Neural cell (in vitro differentiated cells): ENCODE data around the gene PTP4A2. TPM values are rescaled to one million over a fixed set of nuclear protein-coding genes. Genes with fewer than 3 reads are reported as not detected.
"Not testable (repeated sequence)": the region's sequence is repeated elsewhere in the genome, so short reads cannot be mapped to it uniquely, and the experiment has no call there.

Experiments
- H2AFZ ChIP-seq: fragments of 200-600, 300-800 bp; sonication (generic), shearing (Covaris generic); 2 replicates; pipeline ENCODE4 v1.6.0; 2014; ENCODE audit warnings: low read depth, mild to moderate bottlenecking, antibody characterized with exemption, low read length, moderate library complexity
- H3F3A ChIP-seq: fragments of 200-600 bp; shearing (Covaris generic); 2 replicates; pipeline ENCODE4 v1.6.1; 2016; ENCODE audit warnings: mild to moderate bottlenecking, moderate library complexity, mixed read lengths, antibody characterized with exemption, low read length; ENCODE audit not compliant: insufficient read depth, poor library complexity, severe bottlenecking
- H3K27ac ChIP-seq: fragments of 200-600, 300-800 bp; sonication (generic), shearing (Covaris generic); 2 replicates; pipeline ENCODE4 v1.5.1; 2014; ENCODE audit warnings: mild to moderate bottlenecking, low read length, moderate library complexity
- H3K27me3 ChIP-seq: fragments of 300-800, 200-600 bp; sonication (generic), shearing (Covaris generic); 2 replicates; pipeline ENCODE4 v1.6.0; 2014; ENCODE audit warnings: mild to moderate bottlenecking, low read depth, low read length, moderate library complexity; ENCODE audit not compliant: insufficient read depth
- H3K36me3 ChIP-seq: fragments of 300-800, 200-600 bp; sonication (generic), shearing (Covaris generic); 2 replicates; pipeline ENCODE4 v1.5.1; 2014; ENCODE audit warnings: mild to moderate bottlenecking, antibody characterized with exemption, low read length, moderate library complexity; ENCODE audit not compliant: insufficient read depth
- H3K4me2 ChIP-seq: fragments of 300-800, 200-600 bp; sonication (generic), shearing (Covaris generic); 2 replicates; pipeline ENCODE4 v1.6.0; 2014; ENCODE audit warnings: mild to moderate bottlenecking, low read length
- H3K4me3 ChIP-seq: fragments of 300-800, 200-600 bp; sonication (generic), shearing (Covaris generic); 2 replicates; pipeline ENCODE4 v1.5.1; 2014; ENCODE audit warnings: mild to moderate bottlenecking, low read length, moderate library complexity
- H3K79me2 ChIP-seq: fragments of 200-600 bp; shearing (Covaris generic); replicated peaks from 2 replicates; pipeline ENCODE4 v1.6.0; 2014; ENCODE audit warnings: mild to moderate bottlenecking, low read length, moderate library complexity; ENCODE audit not compliant: insufficient read depth
- H3K9ac ChIP-seq: fragments of 300-800, 200-600 bp; sonication (generic), shearing (Covaris generic); 2 replicates; pipeline ENCODE4 v1.6.1; 2016; ENCODE audit warnings: mild to moderate bottlenecking, low read length, mixed read lengths
- H3K9me2 ChIP-seq: fragments of 200-600 bp; shearing (Covaris generic); 2 replicates; pipeline ENCODE4 v1.6.1; 2016; ENCODE audit warnings: mild to moderate bottlenecking, low read length, mixed read lengths; ENCODE audit not compliant: insufficient read depth
- H3K9me3 ChIP-seq: fragments of 200-600, 300-800 bp; sonication (generic), shearing (Covaris generic); 2 replicates; pipeline ENCODE4 v1.6.1; 2016; ENCODE audit warnings: mild to moderate bottlenecking, mixed run types, low read length, moderate library complexity, mixed read lengths
- H4K20me1 ChIP-seq: fragments of 200-600 bp; shearing (Covaris generic); 2 replicates; pipeline ENCODE4 v1.6.1; 2016; ENCODE audit warnings: mild to moderate bottlenecking, mixed run types; ENCODE audit not compliant: insufficient read depth
- EP300 ChIP-seq: fragments of 450-650 bp; conservative IDR thresholded peaks from 2 replicates; pipeline ENCODE4 v1.6.1; 2014; ENCODE audit warnings: antibody characterized with exemption, mild to moderate bottlenecking, moderate library complexity; ENCODE audit not compliant: poor library complexity, severe bottlenecking
- EZH2 ChIP-seq: fragments of 200-600, 300-800 bp; shearing (Covaris generic), sonication (generic); IDR thresholded peaks from 2 replicates; pipeline ENCODE4 v1.6.1; 2014; ENCODE audit warnings: antibody characterized with exemption, low read length, borderline replicate concordance, mild to moderate bottlenecking; ENCODE audit not compliant: insufficient read depth, poor library complexity, severe bottlenecking
- MXI1 ChIP-seq: fragments of 450-650 bp; conservative IDR thresholded peaks from 2 replicates; pipeline ENCODE4 v1.6.1; 2014; ENCODE audit warnings: antibody characterized with exemption, mild to moderate bottlenecking; ENCODE audit not compliant: poor library complexity, severe bottlenecking
- POLR2AphosphoS5 ChIP-seq: IDR thresholded peaks from 2 replicates; pipeline ENCODE4 v1.6.1; 2012
- RAD21 ChIP-seq: fragments of 450-650 bp; conservative IDR thresholded peaks from 2 replicates; pipeline ENCODE4 v1.6.1; 2014; ENCODE audit warnings: antibody characterized with exemption, mild to moderate bottlenecking, moderate library complexity
- SMC3 ChIP-seq: fragments of 450-650 bp; conservative IDR thresholded peaks from 2 replicates; pipeline ENCODE4 v1.6.1; 2014; ENCODE audit warnings: antibody characterized with exemption, mild to moderate bottlenecking, moderate library complexity; ENCODE audit not compliant: poor library complexity
- TAF1 ChIP-seq: IDR thresholded peaks from 2 replicates; pipeline ENCODE4 v1.6.1; 2012; ENCODE audit warnings: low read depth
- polyA plus RNA-seq: library from polyadenylated mRNA; depleted of rRNA; stranded (reverse); fragments of >200 nt; gene quantifications from 2 replicates; pipeline ENCODE4 v1.2.3, GENCODE V29; 2014
- TF ChIP-seq, protein P1 (sequence below): IDR thresholded peaks from 2 replicates; pipeline ENCODE4 v1.6.1; 2012; ENCODE audit warnings: borderline replicate concordance
- TF ChIP-seq, protein P2 (sequence below): fragments of 450-650 bp; IDR thresholded peaks from 2 replicates; pipeline ENCODE4 v1.5.1; 2014; ENCODE audit warnings: antibody characterized with exemption, mild to moderate bottlenecking, moderate library complexity; ENCODE audit not compliant: poor library complexity, severe bottlenecking

PTP4A2 gene
- polyA plus RNA-seq, 1 donor from 2014 or later, result 250 TPM

DNA sequence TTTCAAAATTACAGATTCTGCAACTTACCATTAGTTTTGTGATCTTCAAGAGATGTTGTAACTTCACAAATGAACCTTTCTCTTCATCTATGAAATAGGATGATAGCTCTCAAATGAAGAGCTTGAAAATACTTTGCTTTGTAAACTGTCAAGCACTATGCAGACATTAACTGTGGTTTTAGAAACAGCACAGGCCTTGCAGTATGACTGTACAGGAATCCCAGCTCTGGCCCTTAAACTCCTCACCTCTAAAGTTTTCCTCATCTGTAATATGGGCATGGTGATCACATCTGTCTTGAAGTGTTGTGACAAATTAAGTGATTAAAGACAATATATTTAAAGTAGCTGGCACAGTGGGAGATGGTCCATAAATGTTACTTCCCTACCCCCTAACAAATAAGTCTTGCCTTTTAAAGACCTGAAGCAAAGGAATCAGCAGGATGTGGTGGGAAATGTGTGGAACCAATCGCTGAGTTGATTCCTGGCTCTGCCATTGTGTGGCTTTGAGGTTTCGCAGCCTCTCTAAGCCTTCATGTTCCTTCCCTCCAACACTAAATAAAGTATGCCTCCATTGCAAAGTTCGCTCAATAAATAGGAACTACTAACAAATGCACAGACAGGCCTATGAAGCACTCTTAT lies 5.5 kb upstream of the PTP4A2 start:
- no peak overlapping the region for H3K27ac ChIP-seq
- TF ChIP-seq SMC3, result no peak
- TF ChIP-seq EP300, result no peak
- no peak for TF ChIP-seq POLR2AphosphoS5
- TF ChIP-seq, protein P1, sequence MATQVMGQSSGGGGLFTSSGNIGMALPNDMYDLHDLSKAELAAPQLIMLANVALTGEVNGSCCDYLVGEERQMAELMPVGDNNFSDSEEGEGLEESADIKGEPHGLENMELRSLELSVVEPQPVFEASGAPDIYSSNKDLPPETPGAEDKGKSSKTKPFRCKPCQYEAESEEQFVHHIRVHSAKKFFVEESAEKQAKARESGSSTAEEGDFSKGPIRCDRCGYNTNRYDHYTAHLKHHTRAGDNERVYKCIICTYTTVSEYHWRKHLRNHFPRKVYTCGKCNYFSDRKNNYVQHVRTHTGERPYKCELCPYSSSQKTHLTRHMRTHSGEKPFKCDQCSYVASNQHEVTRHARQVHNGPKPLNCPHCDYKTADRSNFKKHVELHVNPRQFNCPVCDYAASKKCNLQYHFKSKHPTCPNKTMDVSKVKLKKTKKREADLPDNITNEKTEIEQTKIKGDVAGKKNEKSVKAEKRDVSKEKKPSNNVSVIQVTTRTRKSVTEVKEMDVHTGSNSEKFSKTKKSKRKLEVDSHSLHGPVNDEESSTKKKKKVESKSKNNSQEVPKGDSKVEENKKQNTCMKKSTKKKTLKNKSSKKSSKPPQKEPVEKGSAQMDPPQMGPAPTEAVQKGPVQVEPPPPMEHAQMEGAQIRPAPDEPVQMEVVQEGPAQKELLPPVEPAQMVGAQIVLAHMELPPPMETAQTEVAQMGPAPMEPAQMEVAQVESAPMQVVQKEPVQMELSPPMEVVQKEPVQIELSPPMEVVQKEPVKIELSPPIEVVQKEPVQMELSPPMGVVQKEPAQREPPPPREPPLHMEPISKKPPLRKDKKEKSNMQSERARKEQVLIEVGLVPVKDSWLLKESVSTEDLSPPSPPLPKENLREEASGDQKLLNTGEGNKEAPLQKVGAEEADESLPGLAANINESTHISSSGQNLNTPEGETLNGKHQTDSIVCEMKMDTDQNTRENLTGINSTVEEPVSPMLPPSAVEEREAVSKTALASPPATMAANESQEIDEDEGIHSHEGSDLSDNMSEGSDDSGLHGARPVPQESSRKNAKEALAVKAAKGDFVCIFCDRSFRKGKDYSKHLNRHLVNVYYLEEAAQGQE, result no peak
- no peak for TF ChIP-seq RAD21
- H3K9me3 ChIP-seq, result no peaks in the 10 kb centered on the region
- H3K9me2 ChIP-seq, result no peaks in the 10 kb centered on the region
- H3K4me2 ChIP-seq, result no peak overlapping the region
- no peaks in the 10 kb centered on the region for H3K36me3 ChIP-seq
- H4K20me1 ChIP-seq, result no peaks in the 10 kb centered on the region
- H2AFZ ChIP-seq, result no peak overlapping the region
- no peak overlapping the region for H3K9ac ChIP-seq
- H3K4me3 ChIP-seq, result no peak overlapping the region
- H3K27me3 ChIP-seq, result no peaks in the 10 kb centered on the region
- no peaks in the 10 kb centered on the region for H3F3A ChIP-seq
- H3K79me2 ChIP-seq, result no peaks in the 10 kb centered on the region

DNA sequence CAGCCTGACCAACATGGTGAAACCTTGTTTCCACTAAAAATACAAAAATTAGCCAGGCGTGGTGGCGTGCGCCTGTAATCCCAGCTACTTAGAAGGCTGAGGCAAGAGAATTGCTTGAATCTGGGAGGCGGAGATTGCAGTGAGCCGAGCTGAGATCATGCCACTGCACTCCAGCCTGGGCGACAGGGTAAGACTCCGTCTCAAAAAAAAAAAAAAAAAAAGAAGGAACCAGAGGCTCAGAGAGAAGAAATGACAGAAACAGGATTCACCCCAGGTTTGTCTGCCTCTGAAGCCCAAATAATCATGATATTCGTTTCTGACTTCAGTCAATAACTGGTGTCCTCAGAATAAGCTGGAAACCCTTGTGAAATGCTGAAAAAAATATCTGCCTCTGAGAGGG lies 3.9 kb upstream of the PTP4A2 start:
- H3K9me2 ChIP-seq, H3K9ac ChIP-seq, H3K9me3 ChIP-seq, H3K36me3 ChIP-seq, H2AFZ ChIP-seq, H3F3A ChIP-seq, H3K4me2 ChIP-seq, H3K4me3 ChIP-seq, H4K20me1 ChIP-seq, H3K27ac ChIP-seq, H3K27me3 ChIP-seq, H3K79me2 ChIP-seq: not testable (repeated sequence)

DNA sequence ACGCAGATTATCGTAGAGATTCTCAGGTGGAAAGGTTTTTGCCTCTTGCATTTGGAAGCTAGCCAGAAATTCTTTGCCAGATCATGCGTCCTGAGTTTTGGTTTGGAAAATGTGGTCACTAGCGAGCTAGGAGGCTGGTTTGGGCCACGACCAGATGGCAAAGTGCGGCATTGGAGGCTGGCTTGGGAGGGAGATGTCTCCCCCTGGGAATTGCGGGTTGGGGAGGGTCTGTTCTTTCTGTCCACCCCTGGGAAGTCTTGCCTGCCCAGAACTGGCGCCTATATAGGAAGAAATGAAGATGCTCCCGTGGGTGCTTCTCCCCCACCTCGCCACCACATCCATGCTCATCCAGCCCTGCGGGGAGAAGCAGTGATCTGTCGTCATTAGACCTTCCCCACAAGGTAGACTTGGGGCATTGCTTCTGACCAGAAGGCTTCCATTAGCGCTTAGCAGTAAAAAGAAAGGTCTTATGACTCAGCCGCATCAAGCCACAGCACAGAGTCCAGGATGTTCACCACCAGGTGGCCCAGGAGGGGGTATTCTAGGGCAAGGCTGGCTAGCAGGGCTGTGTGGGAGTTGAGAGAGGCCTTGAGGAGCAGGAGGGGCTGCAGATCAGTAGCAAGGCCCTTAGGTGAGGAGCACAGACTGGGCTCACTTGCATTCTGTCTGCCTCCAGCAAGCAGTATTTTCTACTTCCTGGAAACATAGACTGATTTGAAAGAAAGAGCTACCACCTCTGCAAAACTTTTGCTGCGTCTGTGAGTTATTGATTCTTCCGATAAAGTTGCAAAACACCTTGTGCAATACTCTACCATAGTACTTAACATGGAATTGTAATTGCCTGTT lies 1.5 kb upstream of the PTP4A2 start:
- Histone ChIP-seq H3K79me2 (peaks cover 27% of the 10 kb centered on the region), H3K4me2 (no peak overlapping the region), H3K27me3 (no peaks in the 10 kb centered on the region), H3K9me2 (no peaks in the 10 kb centered on the region), H3K27ac (no peak overlapping the region), H4K20me1 (peaks cover 3% of the 10 kb centered on the region), H3K4me3 (no peak overlapping the region), H3K36me3 (no peaks in the 10 kb centered on the region), H2AFZ (no peak overlapping the region), H3F3A (no peaks in the 10 kb centered on the region), H3K9me3 (no peaks in the 10 kb centered on the region), H3K9ac (no peak overlapping the region)
- no peak for TF ChIP-seq POLR2AphosphoS5
- no peak for TF ChIP-seq EP300
- no peak for TF ChIP-seq RAD21
- TF ChIP-seq SMC3, result no peak
- TF ChIP-seq, protein P2, sequence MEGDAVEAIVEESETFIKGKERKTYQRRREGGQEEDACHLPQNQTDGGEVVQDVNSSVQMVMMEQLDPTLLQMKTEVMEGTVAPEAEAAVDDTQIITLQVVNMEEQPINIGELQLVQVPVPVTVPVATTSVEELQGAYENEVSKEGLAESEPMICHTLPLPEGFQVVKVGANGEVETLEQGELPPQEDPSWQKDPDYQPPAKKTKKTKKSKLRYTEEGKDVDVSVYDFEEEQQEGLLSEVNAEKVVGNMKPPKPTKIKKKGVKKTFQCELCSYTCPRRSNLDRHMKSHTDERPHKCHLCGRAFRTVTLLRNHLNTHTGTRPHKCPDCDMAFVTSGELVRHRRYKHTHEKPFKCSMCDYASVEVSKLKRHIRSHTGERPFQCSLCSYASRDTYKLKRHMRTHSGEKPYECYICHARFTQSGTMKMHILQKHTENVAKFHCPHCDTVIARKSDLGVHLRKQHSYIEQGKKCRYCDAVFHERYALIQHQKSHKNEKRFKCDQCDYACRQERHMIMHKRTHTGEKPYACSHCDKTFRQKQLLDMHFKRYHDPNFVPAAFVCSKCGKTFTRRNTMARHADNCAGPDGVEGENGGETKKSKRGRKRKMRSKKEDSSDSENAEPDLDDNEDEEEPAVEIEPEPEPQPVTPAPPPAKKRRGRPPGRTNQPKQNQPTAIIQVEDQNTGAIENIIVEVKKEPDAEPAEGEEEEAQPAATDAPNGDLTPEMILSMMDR, result no peak
- TF ChIP-seq, protein P1, result no peak
- TF ChIP-seq MXI1, result no peak
- TF ChIP-seq TAF1, result no peak
- no peak for TF ChIP-seq EZH2
